HG03354 (cell line): ENCODE data around the gene SEMA3A.
"Not testable (repeated sequence)": the region's sequence is repeated elsewhere in the genome, so short reads cannot be mapped to it uniquely, and the experiment has no call there.

Experiments
- ATAC-seq: cut with Tn5 transposase; IDR thresholded peaks from one replicate; pipeline ENCODE4 v1.9.1; 2021; ENCODE audit warnings: mild to moderate bottlenecking; ENCODE audit not compliant: unreplicated experiment, poor library complexity, severe bottlenecking

Gene SEMA3A

DNA sequence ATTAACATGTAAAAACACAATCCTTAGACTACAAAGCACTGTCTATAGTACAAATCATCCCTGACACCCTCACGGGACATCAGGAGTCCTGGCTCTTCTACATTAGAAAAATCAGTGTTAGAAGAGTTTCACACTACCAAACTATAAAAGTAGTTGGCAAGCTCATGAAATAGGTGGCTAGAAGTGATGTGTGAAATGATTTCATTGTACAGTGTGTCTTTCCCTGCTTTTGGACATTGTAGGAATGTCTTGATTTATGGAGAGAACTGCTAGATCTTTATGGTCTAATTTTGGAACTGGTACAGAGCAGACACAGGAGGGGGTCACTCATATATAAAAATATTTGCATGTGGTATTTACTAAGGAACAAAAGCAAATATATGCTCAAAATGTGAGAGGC, 33.2 kb downstream of the SEMA3A start:
- no peak for ATAC-seq

DNA sequence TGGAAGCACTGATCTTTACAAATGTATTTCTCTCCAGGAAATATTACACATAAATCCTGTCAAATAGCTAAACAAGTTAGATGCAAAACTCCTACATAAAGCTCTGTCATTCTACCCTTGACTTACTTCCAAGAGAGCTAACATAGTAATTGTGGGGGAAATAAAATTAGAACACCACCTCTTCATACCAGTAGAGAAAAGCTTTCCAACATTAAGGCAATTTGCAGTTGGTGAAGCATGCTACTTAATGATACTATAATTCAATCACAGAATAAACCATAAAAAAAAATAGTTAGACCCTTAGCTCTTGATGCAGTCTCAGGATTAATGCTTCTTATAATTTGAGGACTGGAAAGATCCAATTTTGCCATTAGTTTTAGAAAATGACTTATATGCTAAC, 35.2 kb downstream of the SEMA3A start:
- no peak for ATAC-seq

DNA sequence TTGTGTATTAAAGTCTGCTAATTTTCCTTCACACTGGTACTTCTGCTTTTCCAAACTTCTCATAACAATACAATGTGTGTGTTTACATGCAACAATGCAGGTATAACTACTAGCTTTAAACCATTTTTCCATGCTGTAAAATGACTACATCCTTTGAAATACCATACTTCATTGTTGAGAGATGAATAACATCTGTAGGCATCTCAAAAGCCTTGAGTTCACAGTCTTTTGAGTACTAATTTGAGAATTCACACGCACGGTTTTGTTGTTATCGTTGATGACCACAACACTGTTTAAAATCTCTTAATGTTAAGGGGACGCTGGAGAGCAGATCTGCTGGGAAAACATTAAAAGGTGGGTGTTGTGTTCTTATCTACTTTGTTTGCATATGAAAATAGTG, 37.4 kb downstream of the SEMA3A start:
- ATAC-seq = no peak

DNA sequence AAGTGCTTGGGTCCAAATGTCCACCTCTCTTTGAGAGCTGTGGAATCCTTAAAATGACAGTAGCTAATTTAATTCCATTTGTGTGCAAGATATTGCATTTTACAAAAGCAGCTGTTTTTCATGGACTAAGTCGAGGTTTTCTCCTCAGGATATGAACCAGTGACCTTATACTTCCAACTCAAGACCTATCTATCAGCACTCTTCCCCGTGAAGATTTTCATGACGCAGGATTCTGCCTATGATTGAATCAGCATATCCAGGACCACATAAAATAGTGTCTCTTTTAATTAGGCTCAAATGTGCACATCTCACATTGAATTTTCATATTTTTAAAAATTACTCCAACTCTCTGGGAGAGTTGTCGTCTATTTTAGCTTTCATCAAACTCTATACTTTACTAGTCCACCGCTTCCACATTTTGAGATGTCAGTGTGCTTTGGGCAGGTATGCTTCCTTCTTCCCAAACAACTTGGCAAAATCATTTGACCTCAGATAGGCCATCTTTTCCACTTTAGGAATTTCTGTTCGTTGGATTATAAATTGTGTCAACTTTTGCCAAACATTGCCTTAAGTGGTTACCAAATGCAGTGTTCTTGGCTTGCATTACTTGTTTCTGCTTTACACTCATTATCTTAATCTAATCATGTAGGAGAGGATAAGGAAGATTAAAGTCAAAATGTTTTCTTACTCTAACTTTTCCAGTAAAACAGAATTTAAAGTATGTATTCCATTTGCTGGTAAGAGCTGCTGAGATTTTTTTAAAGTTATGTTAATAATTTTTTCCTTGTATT, 39.4 kb downstream of the SEMA3A start:
- no peak for ATAC-seq

DNA sequence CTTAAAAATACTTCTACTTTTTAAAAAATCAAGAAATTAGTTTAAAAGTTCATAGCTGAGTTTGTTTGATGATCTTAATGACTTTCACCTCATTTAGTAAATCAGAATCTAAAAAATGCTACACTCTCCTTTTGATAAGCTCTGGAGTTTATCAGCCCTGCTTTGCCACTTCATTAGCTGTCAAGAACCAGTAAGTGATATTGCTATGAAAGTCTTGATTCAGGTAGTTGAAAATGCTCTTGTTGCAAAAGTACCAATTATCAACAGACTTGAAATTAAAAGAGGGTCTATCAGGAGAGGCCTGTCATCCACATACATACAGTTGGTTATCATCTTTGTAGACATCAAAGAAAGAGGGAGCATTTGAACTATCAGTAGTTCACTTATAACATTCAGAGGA, 41.6 kb downstream of the SEMA3A start:
- ATAC-seq = no peak

DNA sequence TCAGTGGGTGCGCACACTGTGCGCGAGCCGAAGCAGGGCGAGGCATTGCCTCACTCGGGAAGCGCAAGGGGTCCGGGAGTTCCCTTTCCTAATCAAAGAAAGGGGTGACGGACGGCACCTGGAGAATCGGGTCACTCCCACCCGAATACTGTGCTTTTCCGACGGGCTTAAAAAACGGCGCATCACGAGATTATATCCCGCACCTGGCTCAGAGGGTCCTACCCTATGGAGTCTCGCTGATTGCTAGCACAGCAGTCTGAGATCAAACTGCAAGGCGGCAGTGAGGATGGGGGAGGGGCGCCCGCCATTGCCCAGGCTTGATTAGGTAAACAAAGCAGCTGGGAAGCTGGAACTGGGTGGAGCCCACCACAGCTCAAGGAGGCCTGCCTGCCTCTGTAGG, 44.2 kb downstream of the SEMA3A start:
- ATAC-seq = not testable (repeated sequence)

DNA sequence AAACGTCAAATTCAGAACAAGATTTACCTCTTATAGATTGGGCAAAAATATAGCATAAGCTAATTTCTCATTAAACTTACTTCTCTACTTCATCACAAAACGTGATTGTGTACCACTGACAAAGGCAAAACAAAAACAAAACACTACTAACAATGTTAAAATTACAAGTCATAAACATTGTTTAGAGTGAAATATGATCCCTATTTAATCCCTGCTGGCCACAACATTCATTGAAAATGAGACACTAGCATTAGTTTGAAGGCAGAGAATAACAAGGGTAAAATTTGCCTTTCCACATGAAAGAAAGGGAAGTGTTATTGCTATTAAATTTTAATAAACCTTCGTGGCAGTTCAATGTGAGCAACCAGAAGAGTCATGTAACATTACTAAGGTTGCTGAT, 45.0 kb downstream of the SEMA3A start:
- no peak for ATAC-seq

DNA sequence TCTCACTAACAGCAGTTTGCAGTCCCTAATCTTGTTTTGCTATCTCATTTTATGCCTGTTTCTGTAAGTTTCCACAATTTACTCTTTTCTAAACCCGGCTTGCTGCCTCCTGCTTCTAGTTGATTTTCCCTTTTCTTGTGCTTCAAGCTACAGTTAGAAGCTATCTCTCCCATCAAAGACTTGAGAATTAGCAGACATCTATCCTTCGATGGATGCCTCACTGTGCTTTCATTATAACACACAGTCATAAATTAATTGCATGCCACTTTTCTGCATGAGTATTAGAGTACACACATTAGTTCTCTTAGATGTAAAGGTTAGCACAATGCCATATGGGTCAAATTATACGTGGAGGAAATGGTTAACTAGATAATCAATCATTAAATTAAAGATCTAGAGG, 48.7 kb downstream of the SEMA3A start:
- no peak for ATAC-seq

DNA sequence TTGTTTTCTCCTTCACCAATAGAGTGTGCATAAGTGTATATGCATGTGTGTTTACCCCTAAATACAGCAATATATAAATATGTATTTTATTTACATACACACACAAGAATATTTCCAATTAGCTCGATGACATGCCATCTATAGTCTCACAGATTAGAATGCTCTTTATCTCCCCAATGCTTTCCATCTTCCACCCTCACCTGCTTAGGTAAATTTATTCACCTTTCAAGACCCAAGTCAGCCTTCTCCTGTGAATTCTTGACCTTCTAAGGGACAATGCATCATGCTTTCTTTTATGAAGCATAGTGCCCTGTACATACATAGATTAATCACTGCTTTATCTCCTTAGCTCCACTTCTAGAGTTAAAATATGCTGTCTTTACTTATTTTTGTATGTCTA, 49.7 kb downstream of the SEMA3A start:
- no peak for ATAC-seq

DNA sequence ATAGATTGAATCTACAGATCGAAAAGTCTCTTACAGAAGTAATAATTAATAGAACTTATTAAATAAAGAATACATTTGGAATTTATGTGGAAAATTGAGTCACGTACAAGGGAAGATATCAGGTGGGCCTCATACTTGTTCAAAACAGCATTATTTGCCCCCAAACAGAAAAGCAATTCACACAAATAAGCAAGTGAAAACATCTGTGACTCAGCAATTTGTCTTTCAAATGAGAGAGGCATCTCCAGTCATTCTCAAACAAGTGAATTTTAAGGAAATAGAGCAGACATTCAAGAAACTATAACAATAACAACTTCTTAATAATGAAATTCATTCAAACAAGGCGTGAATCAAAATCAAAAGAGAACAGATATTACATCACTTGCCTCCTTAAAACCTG, 50.1 kb downstream of the SEMA3A start:
- no peak for ATAC-seq

DNA sequence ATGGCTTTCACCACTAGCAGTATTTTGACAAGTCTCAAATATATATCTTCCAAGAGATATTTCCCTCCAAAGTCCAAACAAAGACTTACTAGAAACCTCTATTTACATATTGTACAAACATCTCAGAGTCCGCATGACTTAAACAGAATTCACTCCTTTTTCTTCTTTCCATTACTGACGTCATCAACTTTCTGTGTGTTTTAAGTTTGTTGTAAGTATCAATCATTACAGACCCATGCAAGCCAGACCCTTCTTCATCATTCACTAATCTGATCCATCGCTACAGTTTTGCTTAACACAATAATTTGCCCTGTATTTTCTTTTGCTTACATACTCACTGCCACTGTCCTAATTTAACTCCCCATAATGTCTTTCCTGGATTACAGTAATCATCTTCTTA, 51.9 kb downstream of the SEMA3A start:
- ATAC-seq = no peak

DNA sequence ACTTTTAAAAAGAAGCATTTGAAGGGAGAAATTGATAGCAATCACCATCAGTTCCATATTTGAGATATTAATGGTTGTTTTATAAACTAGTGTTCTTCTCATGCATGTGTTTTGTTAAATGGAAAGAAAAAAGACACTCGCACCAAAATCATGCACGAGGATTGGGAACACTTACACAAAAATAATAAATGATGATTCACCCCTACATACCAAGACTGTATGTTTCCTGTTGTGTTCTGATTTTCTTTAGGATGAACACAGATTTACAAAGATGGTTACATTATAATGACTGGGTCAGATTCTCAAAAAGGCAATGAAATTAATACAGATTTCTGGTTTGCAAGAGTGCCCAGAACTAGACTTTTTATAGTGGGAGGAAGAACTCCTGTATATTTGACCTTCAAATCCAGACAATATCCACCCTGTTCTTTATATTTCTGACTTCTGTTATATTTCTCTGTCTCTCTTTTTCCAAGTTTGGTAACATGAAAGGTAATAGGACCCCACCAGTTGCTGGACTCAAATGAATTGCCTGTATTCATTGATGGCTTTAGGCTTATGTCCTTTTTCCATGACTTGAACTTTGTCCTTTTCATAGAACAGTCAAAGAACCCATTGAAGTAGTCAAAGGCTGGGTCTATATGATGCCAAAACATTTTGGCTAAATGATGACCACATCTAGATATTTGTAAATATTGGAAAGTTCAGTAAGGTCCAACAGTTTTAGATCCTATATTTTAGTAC, 54.4 kb downstream of the SEMA3A start:
- no peak for ATAC-seq

DNA sequence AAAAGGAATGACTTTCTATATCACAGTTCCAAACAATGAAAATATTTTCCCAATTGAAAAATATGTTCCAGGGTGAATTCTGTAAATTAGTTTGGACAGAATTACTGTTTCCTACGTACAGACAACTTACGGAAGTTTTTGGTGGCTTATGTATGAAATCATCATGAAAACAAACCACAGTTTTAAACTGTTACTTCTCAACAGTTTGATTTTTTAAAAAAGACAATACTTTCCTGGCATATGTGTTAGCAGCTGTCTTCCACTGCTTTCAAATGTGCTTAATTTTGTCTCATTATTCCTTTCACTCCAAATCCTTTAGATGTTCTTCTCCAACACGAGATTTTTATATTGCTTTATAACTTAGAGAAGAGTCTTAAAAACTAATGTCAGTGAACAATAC, 56.2 kb downstream of the SEMA3A start:
- ATAC-seq = no peak

DNA sequence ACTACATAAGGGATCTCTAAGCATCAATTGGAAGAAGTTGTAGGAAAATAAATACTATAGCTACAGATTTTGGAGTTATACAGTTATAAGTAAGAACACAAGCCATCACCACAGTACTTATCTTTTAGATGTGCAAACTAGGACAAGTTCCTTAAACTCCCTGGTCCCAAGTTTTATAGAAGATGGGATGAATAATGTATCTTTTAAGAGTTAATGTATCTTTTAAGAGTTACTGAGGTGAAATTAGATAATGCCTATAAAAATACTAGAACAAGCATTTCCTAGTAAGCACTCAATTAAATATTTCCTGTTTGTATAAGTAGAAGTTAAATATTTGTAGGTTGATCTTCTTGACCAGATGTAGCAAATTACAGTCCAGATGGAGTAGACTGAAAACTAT, 56.8 kb downstream of the SEMA3A start:
- ATAC-seq = no peak

DNA sequence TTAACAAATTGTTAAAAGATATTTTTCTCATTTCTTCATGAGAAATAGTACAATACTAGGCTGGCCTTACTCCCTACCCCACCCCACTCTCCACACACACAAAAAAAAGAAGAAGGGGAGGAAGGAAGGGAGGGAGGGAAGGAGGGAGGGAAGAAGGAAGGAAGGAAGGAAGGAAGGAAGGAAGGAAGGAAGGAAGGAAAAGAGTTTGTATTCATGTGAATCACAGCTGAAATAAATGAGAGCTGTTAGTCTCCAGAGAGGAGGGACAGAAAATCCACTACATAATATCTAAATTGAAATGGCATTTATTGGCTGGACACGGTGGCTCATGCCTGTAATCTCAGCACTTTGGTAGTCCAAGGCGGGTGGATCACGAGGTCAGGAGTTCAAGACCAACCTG, 57.8 kb downstream of the SEMA3A start:
- ATAC-seq = no peak

DNA sequence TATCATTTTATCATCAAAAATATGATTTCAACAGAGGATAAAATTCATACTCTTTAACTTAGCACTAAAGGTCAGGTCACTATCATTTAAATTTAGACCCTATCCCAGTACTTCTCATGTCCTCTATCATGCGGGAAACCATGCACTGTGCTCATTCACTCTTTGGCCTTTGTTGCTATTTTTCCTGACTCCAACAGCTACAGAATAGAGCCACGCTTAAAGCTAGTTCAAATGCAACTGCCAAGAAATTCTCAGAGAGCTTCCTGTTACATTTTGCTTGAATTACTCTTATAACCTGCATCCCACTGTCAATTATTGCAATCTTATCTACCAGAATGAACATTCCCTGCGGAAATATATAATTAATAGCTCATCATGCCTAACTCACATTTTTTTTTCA, 58.3 kb downstream of the SEMA3A start:
- ATAC-seq = no peak

DNA sequence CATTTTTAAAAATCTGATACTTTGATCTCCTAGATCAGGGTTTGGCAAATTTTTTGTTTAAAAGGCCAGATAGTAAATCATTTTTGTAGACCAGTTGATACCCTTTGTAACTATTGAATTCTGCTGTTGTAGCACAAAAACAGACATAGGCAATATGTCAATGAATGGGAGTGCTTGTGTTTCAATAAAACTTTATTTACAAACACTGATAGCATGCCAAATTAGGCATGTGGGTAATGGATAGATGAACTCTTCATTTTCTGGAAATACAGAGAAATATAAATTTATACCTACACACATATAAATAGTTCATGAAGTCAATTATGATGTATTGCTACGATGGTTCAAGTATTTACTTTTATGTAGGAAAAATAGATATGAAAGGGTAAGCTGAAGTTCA, 60.4 kb downstream of the SEMA3A start:
- no peak for ATAC-seq

DNA sequence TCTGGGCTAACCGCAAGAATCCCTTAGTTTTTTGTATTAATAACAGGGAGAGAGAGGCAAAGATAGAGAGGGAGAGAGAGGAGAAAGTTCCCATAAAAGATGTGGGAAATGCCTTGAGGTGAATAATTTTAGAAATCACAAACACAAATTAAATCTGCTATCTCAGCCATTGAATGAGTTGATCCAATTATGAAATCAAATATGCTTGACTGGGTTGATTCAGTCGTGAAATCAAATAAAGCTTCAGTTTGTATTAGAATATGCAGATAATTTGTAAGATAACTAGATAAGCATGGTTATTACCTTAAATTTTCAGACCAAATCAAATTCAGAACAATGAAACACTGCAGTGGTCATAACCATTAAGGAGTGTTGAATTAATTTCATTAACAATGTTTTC, 68.9 kb downstream of the SEMA3A start:
- no peak for ATAC-seq

DNA sequence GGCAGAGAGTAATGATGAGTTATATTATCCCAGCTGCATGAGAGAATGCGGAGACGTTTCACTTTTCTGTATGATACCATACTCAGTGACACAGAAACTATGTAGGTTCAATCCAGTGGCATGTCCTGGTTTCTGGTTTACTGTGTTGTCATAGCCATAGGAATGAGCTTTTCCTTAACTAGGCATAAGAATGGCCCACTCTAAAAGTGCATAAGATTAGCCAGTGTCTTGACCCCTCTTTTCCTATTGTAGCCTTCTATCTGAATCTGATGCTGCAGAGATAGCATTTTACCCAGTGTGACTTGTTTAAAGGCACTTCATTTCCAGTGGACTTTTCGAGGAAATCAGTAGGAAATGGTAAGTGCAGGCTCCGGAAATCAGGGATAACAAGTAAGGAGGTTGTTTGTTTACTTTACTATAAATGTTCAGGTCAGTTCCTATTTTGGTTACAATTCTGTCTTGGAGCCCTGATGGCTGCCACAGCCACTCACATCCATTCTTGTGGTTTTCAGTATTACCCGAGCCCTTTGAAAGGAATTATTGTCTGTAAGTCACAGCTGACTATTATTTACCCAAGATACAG, 70.5 kb downstream of the SEMA3A start:
- ATAC-seq = no peak

DNA sequence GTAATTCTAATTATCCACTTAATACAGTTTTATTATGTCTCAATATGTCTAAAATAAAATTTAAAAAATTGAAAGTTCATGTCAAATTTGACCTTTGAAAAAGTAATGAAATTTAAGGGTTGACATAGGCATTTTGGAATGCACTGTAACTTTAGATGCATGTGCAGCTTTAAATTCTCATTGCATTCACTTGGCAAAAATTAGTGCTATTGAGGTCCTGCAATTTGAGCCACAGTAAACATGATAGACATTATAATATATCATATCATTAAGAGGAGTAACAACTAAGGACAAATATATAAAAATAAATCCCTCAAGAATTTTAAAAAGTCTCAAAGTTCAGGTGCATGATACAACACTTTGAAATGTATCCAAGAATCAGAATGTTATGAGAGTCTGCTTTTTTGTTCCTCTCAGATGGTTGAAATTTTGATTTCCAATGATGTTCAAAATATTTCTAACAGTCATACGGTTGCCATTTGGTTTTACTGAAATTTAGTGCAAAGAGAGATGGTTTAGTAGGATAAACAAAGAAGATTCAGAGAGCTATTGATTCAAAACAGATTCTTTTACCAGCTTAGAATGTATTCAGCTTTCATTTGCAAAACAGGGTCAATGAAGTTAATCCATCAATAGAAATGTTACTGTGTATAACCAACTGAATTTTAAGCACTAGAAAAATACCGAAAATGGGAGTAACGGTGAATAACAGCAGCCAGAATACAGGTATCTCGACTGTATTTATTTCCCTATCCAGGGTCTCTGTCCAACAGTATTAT, 71.8 kb downstream of the SEMA3A start:
- no peak for ATAC-seq
